CD14-positive monocyte (primary cell): ENCODE measurements around the gene PDE8B. TPM values are rescaled to one million over a fixed set of nuclear protein-coding genes. Genes with fewer than 3 reads are reported as not detected.
"Not testable (repeated sequence)": the region's sequence is repeated elsewhere in the genome, so short reads cannot be mapped to it uniquely, and the experiment has no call there.

Experiments
- DNase-seq, 3 donors: peaks; one replicate each; pipeline ENCODE4 v3.0.0-alpha.2; 2011 to 2022
- H2AFZ ChIP-seq: 2 replicates; pipeline ENCODE4 v1.6.0; 2012; ENCODE audit warnings: mild to moderate bottlenecking, low read depth, low read length, inconsistent platforms; ENCODE audit not compliant: insufficient read depth, poor library complexity, severe bottlenecking
- H3K27ac ChIP-seq, 2 donors: 1 replicate in 1 of 2; 2 replicates in 1 of 2; pipeline ENCODE4 v1.5.1; 2012 to 2013; ENCODE audit warnings: low read length in 2 of 2, control low read depth in 1 of 2, inconsistent platforms in 1 of 2, low read depth in 1 of 2, mild to moderate bottlenecking in 1 of 2
- H3K27me3 ChIP-seq, 2 donors: one replicate each; pipeline versions ENCODE4 v1.6.0 to v1.6.1; 2011 to 2013; ENCODE audit warnings: low read length in 2 of 2; ENCODE audit not compliant: control insufficient read depth in 2 of 2, insufficient read depth in 2 of 2
- H3K36me3 ChIP-seq, 2 donors: replicated peaks in 1 of 2; 1 replicate in 1 of 2; 2 replicates in 1 of 2; pipeline versions ENCODE4 v1.5.1 to v1.6.1; 2012 to 2013; ENCODE audit warnings: low read length in 2 of 2, control low read depth in 1 of 2, inconsistent platforms in 1 of 2, mild to moderate bottlenecking in 1 of 2; ENCODE audit not compliant: insufficient read depth in 2 of 2, control insufficient read depth in 1 of 2
- H3K4me1 ChIP-seq, 2 donors: 1 replicate in 1 of 2; 2 replicates in 1 of 2; pipeline versions ENCODE4 v1.5.1 to v1.6.1; 2012 to 2013; ENCODE audit warnings: low read length in 2 of 2, control low read depth in 1 of 2, inconsistent platforms in 1 of 2, mild to moderate bottlenecking in 1 of 2, moderate library complexity in 1 of 2; ENCODE audit not compliant: insufficient read depth in 2 of 2, control insufficient read depth in 1 of 2
- H3K4me2 ChIP-seq: replicated peaks from 2 replicates; pipeline ENCODE3; 2012; ENCODE audit warnings: low read length, moderate library complexity, mild to moderate bottlenecking; ENCODE audit not compliant: poor library complexity, severe bottlenecking; ENCODE audit errors: extremely low read depth
- H3K4me3 ChIP-seq, 3 experiments: fragments of 200-600 bp in 1 of 3; sonication (generic) in 1 of 3; replicated peaks in 1 of 3; 1 replicate in 2 of 3; 2 replicates in 1 of 3; pipeline ENCODE4 v1.5.1; 2011 to 2013; ENCODE audit warnings: low read length in 3 of 3, mild to moderate bottlenecking in 3 of 3, control low read depth in 2 of 3, low read depth in 2 of 3, inconsistent platforms in 1 of 3, moderate library complexity in 1 of 3
- H3K79me2 ChIP-seq: 2 replicates; pipeline ENCODE4 v1.6.0; 2012; ENCODE audit warnings: mild to moderate bottlenecking, control low read depth, inconsistent platforms, low read length, moderate library complexity; ENCODE audit not compliant: insufficient read depth
- H3K9ac ChIP-seq: 2 replicates; pipeline ENCODE4 v1.6.0; 2017; ENCODE audit warnings: low read length, mild to moderate bottlenecking; ENCODE audit not compliant: insufficient read depth, poor library complexity, severe bottlenecking
- H3K9me3 ChIP-seq, 2 donors: replicated peaks in 1 of 2; 1 replicate in 1 of 2; 2 replicates in 1 of 2; pipeline versions ENCODE4 v1.5.1 to v1.6.1; 2012 to 2013; ENCODE audit warnings: low read length in 2 of 2, control low read depth in 1 of 2; ENCODE audit not compliant: control insufficient read depth in 1 of 2, insufficient read depth in 1 of 2
- H4K20me1 ChIP-seq: 2 replicates; pipeline ENCODE4 v1.6.0; 2012; ENCODE audit warnings: mild to moderate bottlenecking, low read length, control low read depth, moderate library complexity; ENCODE audit not compliant: insufficient read depth
- H3K27ac Mint-ChIP-seq, 7 donors: one replicate each; pipeline ENCODE4 v1.8.0; 2020; ENCODE audit warnings: mild to moderate bottlenecking in 7 of 7, mixed read lengths in 7 of 7, moderate library complexity in 6 of 7, inconsistent platforms in 2 of 7
- H3K27me3 Mint-ChIP-seq, 3 donors: one replicate each; pipeline ENCODE4 v1.8.0; 2021 to 2022; ENCODE audit warnings: low read depth in 3 of 3, mild to moderate bottlenecking in 3 of 3, mixed read lengths in 3 of 3, moderate library complexity in 3 of 3, inconsistent platforms in 1 of 3
- H3K36me3 Mint-ChIP-seq, 2 donors: one replicate each; pipeline ENCODE4 v1.8.0; 2020; ENCODE audit warnings: mixed read lengths in 2 of 2, inconsistent platforms in 1 of 2, mild to moderate bottlenecking in 1 of 2
- H3K4me1 Mint-ChIP-seq: one replicate; pipeline ENCODE4 v1.8.0; 2020; ENCODE audit warnings: mild to moderate bottlenecking, mixed read lengths
- H3K4me3 Mint-ChIP-seq, 2 donors: one replicate each; pipeline ENCODE4 v1.8.0; 2020; ENCODE audit warnings: mild to moderate bottlenecking in 2 of 2, mixed read lengths in 2 of 2, moderate library complexity in 1 of 2
- H3K9me3 Mint-ChIP-seq, 7 donors: one replicate each; pipeline ENCODE4 v1.8.0; 2020 to 2022; ENCODE audit warnings: mixed read lengths in 7 of 7, mild to moderate bottlenecking in 6 of 7, moderate library complexity in 6 of 7, inconsistent platforms in 2 of 7
- WGBS: methylation state at CpG from one replicate; pipeline ENCODE4 v1.1.5; 2013; ENCODE audit warnings: missing lambda C conversion rate; ENCODE audit not compliant: insufficient coverage; 5-methylcytosine and 5-hydroxymethylcytosine counted together
- intact Hi-C, 2 donors: fragments of 100-400 bp; cut with micrococcal nuclease; formaldehyde crosslinking; loops; one replicate each; pipeline versions ENCODE4 v1.15.0 to v1.15.1; 2023
- polyA plus RNA-seq, 3 donors: library from polyadenylated mRNA; depleted of rRNA in 1 of 3; unstranded in 2 of 3; stranded (reverse) in 1 of 3; fragments of 300-500 nt in 2 of 3; fragments of >200 nt in 1 of 3; fragmentation: Illumina TruSeq in 2 of 3; gene quantifications; 1 replicate in 2 of 3; 2 replicates in 1 of 3; pipeline ENCODE4 v1.2.3, GENCODE V29; 2012 to 2021

The PDE8B gene
- polyA plus RNA-seq, 3 donors, result 0.11 to 0.61 (median 0.29) TPM

GRCh38 chr5:77475041-77475440 is 264.6 kb downstream of the PDE8B start:
- H3K36me3 Mint-ChIP-seq, result peaks cover 36 to 38% of the 10 kb centered on the region in 2 donors

More at GRCh38 chr5:77475041-77475440, 264.6 kb downstream of the PDE8B start:
- H3K27ac Mint-ChIP-seq, H3K4me3 Mint-ChIP-seq, H3K36me3 ChIP-seq, H3K27me3 ChIP-seq, H3K4me1 Mint-ChIP-seq, DNase-seq, H3K27me3 Mint-ChIP-seq, H4K20me1 ChIP-seq, H3K9ac ChIP-seq, H3K4me3 ChIP-seq, H3K4me2 ChIP-seq, H2AFZ ChIP-seq, H3K4me1 ChIP-seq, H3K9me3 ChIP-seq, intact Hi-C loops, H3K27ac ChIP-seq: not testable (repeated sequence)
- H3K79me2 ChIP-seq, result peaks cover 11% of the 10 kb centered on the region
- H3K9me3 Mint-ChIP-seq, result peaks cover 11 to 19% (median 11%) of the 10 kb centered on the region in 7 donors
- no CpG with 5 or more reads among the region's 11 CpGs for WGBS

Other genes starting within 250 kb of the PDE8B start
- gene AGGF1, start 180.3 kb upstream of the PDE8B start, polyA plus RNA-seq, result 10 to 100 TPM in 2 of 3 donors, 1 to 10 TPM in 1; 8.0 to 21.9 (median 13.0) TPM
- 1 to 10 TPM; 1.2 to 2.9 (median 1.5) TPM for gene ZBED3, start 123.4 kb upstream of the PDE8B start, polyA plus RNA-seq